ENCODE measurements around the gene MIER2. TPM values are rescaled to one million over a fixed set of nuclear protein-coding genes. Genes with fewer than 3 reads are reported as not detected.

The MIER2 gene
- total RNA-seq, 1 experiment from 2014 or later = 40.1 TPM

DNA sequence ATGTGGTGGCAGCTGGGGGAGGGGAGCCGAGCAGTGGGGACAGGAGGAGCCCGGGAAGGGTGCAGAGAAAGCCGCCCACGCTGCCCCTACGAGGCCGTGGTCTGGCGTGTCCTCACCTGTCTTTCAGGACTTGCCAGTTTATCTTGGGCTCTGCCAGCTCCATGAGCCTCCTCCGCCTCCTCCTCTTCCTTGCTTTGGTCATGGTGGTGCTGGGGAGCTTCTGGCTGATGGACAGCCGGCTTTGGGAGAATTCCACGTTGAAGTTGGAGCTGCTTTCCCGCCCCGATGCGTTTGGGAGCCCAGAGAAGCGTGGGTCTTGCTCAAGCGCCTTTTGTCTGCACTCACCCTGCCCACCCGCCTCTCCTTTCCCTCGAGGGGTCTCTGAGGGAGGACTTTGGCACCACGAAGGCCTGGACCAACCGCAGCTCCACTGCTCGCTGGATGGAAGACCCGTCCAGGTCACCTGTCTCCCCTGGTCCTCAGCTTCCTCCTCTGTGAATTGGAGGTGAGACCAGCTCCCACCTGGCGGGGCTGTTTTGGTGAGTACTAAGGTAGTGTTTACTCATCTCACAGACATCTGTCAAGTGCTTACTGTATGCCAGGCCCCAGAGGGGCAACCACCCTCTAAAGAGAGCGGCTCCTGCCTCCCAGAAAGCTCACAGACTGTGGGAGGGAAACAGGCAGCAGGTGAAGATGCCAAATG lies 29.7 kb upstream of the MIER2 start:
- no peaks in the 10 kb centered on the region for H3K4me1 Mint-ChIP-seq (ENCODE audit: low read depth, unreplicated experiment)
- no peak for DNase-seq
- no peaks in the 10 kb centered on the region for H3K9me3 Mint-ChIP-seq (ENCODE audit: unreplicated experiment)
- POLR2A ChIA-PET = no interaction called here
- H3K27me3 Mint-ChIP-seq (ENCODE audit: insufficient read depth, unreplicated experiment) = peaks cover 7% of the 10 kb centered on the region
- Histone ChIP-seq H3K9me3 (no peaks in the 10 kb centered on the region), H3K4me1 (no peaks in the 10 kb centered on the region), H3K36me3 (ENCODE audit: control insufficient read depth, insufficient read depth, low read length) (no peaks in the 10 kb centered on the region), H3K27me3 (replicated peaks; ENCODE audit: control insufficient read depth, insufficient read depth, low read length) (no peaks in the 10 kb centered on the region), H3K4me3 (ENCODE audit: low read depth, low read length) (no peak overlapping the region)
- CTCF ChIA-PET = no interaction called here
- no peak overlapping the region for H3K27ac Mint-ChIP-seq (ENCODE audit: unreplicated experiment)
- no peak overlapping the region for H3K4me3 Mint-ChIP-seq (ENCODE audit: unreplicated experiment)
- intact Hi-C loops (cut with micrococcal nuclease; ENCODE audit: unreplicated experiment) = no loop called here
- peaks cover 6% of the 10 kb centered on the region for H3K36me3 Mint-ChIP-seq (ENCODE audit: insufficient read depth, unreplicated experiment)
- no TSS peak for BruUV-seq (replicated peaks)
- TF ChIP-seq, protein P1, sequence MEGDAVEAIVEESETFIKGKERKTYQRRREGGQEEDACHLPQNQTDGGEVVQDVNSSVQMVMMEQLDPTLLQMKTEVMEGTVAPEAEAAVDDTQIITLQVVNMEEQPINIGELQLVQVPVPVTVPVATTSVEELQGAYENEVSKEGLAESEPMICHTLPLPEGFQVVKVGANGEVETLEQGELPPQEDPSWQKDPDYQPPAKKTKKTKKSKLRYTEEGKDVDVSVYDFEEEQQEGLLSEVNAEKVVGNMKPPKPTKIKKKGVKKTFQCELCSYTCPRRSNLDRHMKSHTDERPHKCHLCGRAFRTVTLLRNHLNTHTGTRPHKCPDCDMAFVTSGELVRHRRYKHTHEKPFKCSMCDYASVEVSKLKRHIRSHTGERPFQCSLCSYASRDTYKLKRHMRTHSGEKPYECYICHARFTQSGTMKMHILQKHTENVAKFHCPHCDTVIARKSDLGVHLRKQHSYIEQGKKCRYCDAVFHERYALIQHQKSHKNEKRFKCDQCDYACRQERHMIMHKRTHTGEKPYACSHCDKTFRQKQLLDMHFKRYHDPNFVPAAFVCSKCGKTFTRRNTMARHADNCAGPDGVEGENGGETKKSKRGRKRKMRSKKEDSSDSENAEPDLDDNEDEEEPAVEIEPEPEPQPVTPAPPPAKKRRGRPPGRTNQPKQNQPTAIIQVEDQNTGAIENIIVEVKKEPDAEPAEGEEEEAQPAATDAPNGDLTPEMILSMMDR (IDR thresholded peaks at IDR 0.05; ENCODE audit: insufficient read depth in 1 of 2, low read depth in 1 of 2, low read length in 1 of 2, severe bottlenecking in 1 of 2, unreplicated experiment in 1 of 2) = no peak

DNA sequence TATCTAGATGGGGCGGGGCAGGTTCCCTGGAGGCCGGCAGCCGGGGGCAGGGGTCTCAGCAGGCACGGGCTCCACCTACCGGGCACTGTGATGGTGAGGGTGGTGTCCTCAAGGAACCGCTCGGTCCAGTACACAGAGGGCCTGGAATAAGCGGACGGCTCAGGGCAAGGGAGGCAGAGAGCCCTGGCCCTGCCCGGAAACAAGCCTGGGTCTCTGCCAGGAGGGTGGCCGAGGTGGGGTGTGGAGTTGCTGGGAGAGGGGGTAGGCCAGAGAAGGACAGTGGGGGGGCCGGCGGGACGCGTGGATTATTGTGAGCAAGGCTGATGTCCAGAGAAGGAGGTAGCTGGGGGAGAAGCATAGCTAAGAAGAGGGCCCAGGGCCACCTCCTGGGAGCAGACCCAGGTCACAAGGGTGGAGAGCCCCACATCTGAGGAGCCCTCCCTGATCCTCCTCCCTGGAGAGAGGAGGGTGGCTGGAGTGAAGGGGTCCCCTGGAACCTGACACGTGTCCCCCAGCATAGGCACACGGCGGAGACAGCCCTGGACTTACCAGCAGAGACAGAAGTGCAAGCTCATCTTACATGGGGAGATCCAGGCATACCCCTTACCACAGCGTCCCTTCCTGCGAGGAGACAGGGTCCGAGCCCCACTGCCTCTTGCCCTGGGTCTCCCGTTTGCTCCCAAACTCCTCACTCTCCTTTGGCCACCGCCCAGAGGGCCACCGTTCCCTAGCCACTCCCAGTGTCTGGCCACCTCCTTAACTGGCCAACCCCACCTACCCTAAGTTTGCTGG lies 29.0 kb upstream of the MIER2 start:
- peaks cover 6% of the 10 kb centered on the region for H3K36me3 Mint-ChIP-seq (ENCODE audit: insufficient read depth, unreplicated experiment)
- H3K27ac Mint-ChIP-seq (ENCODE audit: unreplicated experiment) = no peak overlapping the region
- no peak for DNase-seq
- H3K4me3 ChIP-seq (ENCODE audit: low read depth, low read length) = no peak overlapping the region
- H3K9me3 Mint-ChIP-seq (ENCODE audit: unreplicated experiment) = no peaks in the 10 kb centered on the region
- no peak overlapping the region for H3K4me3 Mint-ChIP-seq (ENCODE audit: unreplicated experiment)
- no peaks in the 10 kb centered on the region for H3K4me1 Mint-ChIP-seq (ENCODE audit: low read depth, unreplicated experiment)
- H3K27me3 ChIP-seq (replicated peaks; ENCODE audit: control insufficient read depth, insufficient read depth, low read length) = no peaks in the 10 kb centered on the region
- peaks cover 14% of the 10 kb centered on the region for H3K27me3 Mint-ChIP-seq (ENCODE audit: insufficient read depth, unreplicated experiment)
- no peaks in the 10 kb centered on the region for H3K4me1 ChIP-seq
- ChIA-PET CTCF (no interaction called here), POLR2A (no interaction called here)
- TF ChIP-seq, protein P1 (IDR thresholded peaks at IDR 0.05; ENCODE audit: insufficient read depth in 1 of 2, low read depth in 1 of 2, low read length in 1 of 2, severe bottlenecking in 1 of 2, unreplicated experiment in 1 of 2) = peak in 1 of 2 experiments; percentile 5
- H3K36me3 ChIP-seq (ENCODE audit: control insufficient read depth, insufficient read depth, low read length) = no peaks in the 10 kb centered on the region
- intact Hi-C loops (cut with micrococcal nuclease; ENCODE audit: unreplicated experiment) = no loop called here
- BruUV-seq (replicated peaks) = no TSS peak
- no peaks in the 10 kb centered on the region for H3K9me3 ChIP-seq

DNA sequence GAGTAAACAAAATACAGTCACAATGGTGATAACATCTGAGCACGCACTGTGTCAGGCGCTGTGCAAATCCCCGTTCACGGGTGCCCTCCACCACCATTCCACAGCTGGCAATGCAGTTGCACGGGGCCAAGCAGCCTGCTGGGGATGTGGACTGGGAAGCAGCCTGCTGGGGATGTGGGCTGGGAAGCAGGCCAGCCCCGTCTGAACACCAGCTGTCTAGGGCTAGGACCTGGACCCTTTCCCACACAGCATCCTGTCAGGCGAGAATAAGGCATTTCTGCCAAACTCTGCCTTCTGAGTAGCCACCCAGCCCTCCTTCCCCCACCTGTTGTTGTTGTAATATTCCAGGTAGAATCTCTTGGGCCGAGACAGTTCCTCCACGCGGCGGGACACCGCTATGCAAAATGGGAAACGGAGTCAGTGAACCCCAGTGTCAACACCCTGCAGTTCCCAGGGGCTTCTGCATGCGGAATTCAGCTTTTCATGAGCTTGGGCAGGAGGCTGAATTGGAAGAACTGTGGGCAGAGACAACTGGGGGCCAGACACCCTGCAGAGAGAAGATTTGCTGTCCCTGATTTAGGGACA lies 27.8 kb upstream of the MIER2 start:
- H3K9me3 ChIP-seq = no peaks in the 10 kb centered on the region
- no peaks in the 10 kb centered on the region for H3K27me3 ChIP-seq (replicated peaks; ENCODE audit: control insufficient read depth, insufficient read depth, low read length)
- ChIA-PET CTCF (no interaction called here), POLR2A (no interaction called here)
- Mint-ChIP-seq H3K4me1 (ENCODE audit: low read depth, unreplicated experiment) (no peaks in the 10 kb centered on the region), H3K27ac (ENCODE audit: unreplicated experiment) (no peak overlapping the region), H3K4me3 (ENCODE audit: unreplicated experiment) (no peak overlapping the region), H3K36me3 (ENCODE audit: insufficient read depth, unreplicated experiment) (no peaks in the 10 kb centered on the region), H3K27me3 (ENCODE audit: insufficient read depth, unreplicated experiment) (peaks cover 16% of the 10 kb centered on the region), H3K9me3 (ENCODE audit: unreplicated experiment) (no peaks in the 10 kb centered on the region)
- DNase-seq = no peak
- BruUV-seq (replicated peaks) = no TSS peak
- TF ChIP-seq, protein P1 (IDR thresholded peaks at IDR 0.05; ENCODE audit: insufficient read depth in 1 of 2, low read depth in 1 of 2, low read length in 1 of 2, severe bottlenecking in 1 of 2, unreplicated experiment in 1 of 2) = no peak
- H3K36me3 ChIP-seq (ENCODE audit: control insufficient read depth, insufficient read depth, low read length) = no peaks in the 10 kb centered on the region
- H3K4me3 ChIP-seq (ENCODE audit: low read depth, low read length) = no peak overlapping the region
- no peaks in the 10 kb centered on the region for H3K4me1 ChIP-seq
- intact Hi-C loops (cut with micrococcal nuclease; ENCODE audit: unreplicated experiment) = no loop called here

Measured in Caco-2 (cell line).